Measurements from ENCODE around the gene CHCHD3. TPM values are rescaled to one million over a fixed set of nuclear protein-coding genes. Genes with fewer than 3 reads are reported as not detected.

The CHCHD3 gene
- total and polyA plus RNA-seq, 9 of the 15 experiments (the other 6 are each of a cell fraction or from before 2014, with no cell fraction given), result 66.2 to 279 (median 204) TPM

- TF ChIP-seq, protein P1, sequence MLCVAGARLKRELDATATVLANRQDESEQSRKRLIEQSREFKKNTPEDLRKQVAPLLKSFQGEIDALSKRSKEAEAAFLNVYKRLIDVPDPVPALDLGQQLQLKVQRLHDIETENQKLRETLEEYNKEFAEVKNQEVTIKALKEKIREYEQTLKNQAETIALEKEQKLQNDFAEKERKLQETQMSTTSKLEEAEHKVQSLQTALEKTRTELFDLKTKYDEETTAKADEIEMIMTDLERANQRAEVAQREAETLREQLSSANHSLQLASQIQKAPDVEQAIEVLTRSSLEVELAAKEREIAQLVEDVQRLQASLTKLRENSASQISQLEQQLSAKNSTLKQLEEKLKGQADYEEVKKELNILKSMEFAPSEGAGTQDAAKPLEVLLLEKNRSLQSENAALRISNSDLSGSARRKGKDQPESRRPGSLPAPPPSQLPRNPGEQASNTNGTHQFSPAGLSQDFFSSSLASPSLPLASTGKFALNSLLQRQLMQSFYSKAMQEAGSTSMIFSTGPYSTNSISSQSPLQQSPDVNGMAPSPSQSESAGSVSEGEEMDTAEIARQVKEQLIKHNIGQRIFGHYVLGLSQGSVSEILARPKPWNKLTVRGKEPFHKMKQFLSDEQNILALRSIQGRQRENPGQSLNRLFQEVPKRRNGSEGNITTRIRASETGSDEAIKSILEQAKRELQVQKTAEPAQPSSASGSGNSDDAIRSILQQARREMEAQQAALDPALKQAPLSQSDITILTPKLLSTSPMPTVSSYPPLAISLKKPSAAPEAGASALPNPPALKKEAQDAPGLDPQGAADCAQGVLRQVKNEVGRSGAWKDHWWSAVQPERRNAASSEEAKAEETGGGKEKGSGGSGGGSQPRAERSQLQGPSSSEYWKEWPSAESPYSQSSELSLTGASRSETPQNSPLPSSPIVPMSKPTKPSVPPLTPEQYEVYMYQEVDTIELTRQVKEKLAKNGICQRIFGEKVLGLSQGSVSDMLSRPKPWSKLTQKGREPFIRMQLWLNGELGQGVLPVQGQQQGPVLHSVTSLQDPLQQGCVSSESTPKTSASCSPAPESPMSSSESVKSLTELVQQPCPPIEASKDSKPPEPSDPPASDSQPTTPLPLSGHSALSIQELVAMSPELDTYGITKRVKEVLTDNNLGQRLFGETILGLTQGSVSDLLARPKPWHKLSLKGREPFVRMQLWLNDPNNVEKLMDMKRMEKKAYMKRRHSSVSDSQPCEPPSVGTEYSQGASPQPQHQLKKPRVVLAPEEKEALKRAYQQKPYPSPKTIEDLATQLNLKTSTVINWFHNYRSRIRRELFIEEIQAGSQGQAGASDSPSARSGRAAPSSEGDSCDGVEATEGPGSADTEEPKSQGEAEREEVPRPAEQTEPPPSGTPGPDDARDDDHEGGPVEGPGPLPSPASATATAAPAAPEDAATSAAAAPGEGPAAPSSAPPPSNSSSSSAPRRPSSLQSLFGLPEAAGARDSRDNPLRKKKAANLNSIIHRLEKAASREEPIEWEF (CRISPR knock-in tag; IDR thresholded peaks at IDR 0.05), result no peak
- TF ChIP-seq CBFA2T2 (conservative IDR thresholded peaks at IDR 0.05), result peak; percentile 81
- TF ChIP-seq GABPB1 (CRISPR knock-in tag; IDR thresholded peaks at IDR 0.05), result no peak
- no peak for TF ChIP-seq ZZZ3 (IDR thresholded peaks at IDR 0.05)
- no peak for TF ChIP-seq E2F3 (CRISPR knock-in tag; IDR thresholded peaks at IDR 0.05)
- no peak for TF ChIP-seq ZNF146 (CRISPR knock-in tag; IDR thresholded peaks at IDR 0.05; ENCODE audit: unreplicated experiment)
- TF ChIP-seq ARID1B (IDR thresholded peaks at IDR 0.05), result peak; percentile 87
- TF ChIP-seq CC2D1A (IDR thresholded peaks at IDR 0.05), result no peak
- TF ChIP-seq NR1H2 (CRISPR knock-in tag; IDR thresholded peaks at IDR 0.05), result no peak
- no peak for TF ChIP-seq ZNF282 (CRISPR knock-in tag; IDR thresholded peaks at IDR 0.05)
- TF ChIP-seq NEUROD1 (IDR thresholded peaks at IDR 0.05; ENCODE audit: borderline replicate concordance, low read depth, low read length, partially characterized antibody), result no peak
- no peak for TF ChIP-seq ZNF444 (CRISPR knock-in tag; IDR thresholded peaks at IDR 0.05)
- TF ChIP-seq EGR1 (conservative IDR thresholded peaks at IDR 0.05), result peak; percentile 59
- TF ChIP-seq TCF3 (CRISPR knock-in tag; IDR thresholded peaks at IDR 0.05), result peak; percentile 59
- no peak for TF ChIP-seq BRCA1 (IDR thresholded peaks at IDR 0.05)
- TF ChIP-seq BRCA1 (CRISPR knock-in tag; IDR thresholded peaks at IDR 0.05), result no peak
- no peak for TF ChIP-seq MED1 (CRISPR knock-in tag; IDR thresholded peaks at IDR 0.05; ENCODE audit: borderline replicate concordance)
- no peak for TF ChIP-seq KAT8 (IDR thresholded peaks at IDR 0.05; ENCODE audit: low read depth)
- TF ChIP-seq GATAD2A (IDR thresholded peaks at IDR 0.05), result no peak
- no peak for TF ChIP-seq ZBTB1 (CRISPR knock-in tag; IDR thresholded peaks at IDR 0.05; ENCODE audit: borderline replicate concordance, low read depth)
- peak; percentile 54; the same call in 1 of the 2 replicates for TF ChIP-seq CTBP1 (IDR thresholded peaks at IDR 0.05; ENCODE audit: borderline replicate concordance)
- TF ChIP-seq NFIC (IDR thresholded peaks at IDR 0.05), result peak; percentile 43; the same call in 1 of the 2 replicates
- TF ChIP-seq ZNF212 (CRISPR knock-in tag; IDR thresholded peaks at IDR 0.05), result no peak
- TF ChIP-seq KDM4B (IDR thresholded peaks at IDR 0.05; ENCODE audit: borderline replicate concordance in 2 of 2, low read depth in 1 of 2), result no peak
- no peak for TF ChIP-seq IRF2 (CRISPR knock-in tag; IDR thresholded peaks at IDR 0.05)
- no peak for TF ChIP-seq SRSF9 (IDR thresholded peaks at IDR 0.05; ENCODE audit: borderline replicate concordance, low read depth, low read length)
These were observed 39.4 kb upstream of the CHCHD3 start (continued) for GRCh38 chr7:133121175-133121844.

Measured in K562 (cell line).